Left ventricle myocardium inferior (tissue), 1 donor: ENCODE data around the gene SLC25A13. TPM values are rescaled to one million over a fixed set of nuclear protein-coding genes. Genes with fewer than 3 reads are reported as not detected.

Source experiments
- DNase-seq: peaks from one replicate; pipeline ENCODE4 v3.0.0-alpha.2; 2020
- H3K27ac ChIP-seq: fragments of 200-600 bp; replicated peaks from 2 replicates; pipeline ENCODE4 v1.8.0; 2021
- H3K27me3 ChIP-seq: fragments of 200-600 bp; 2 replicates; pipeline ENCODE4 v1.8.0; 2021; ENCODE audit warnings: low read depth
- H3K36me3 ChIP-seq: fragments of 200-600 bp; 2 replicates; pipeline ENCODE4 v1.8.0; 2021
- H3K4me1 ChIP-seq: fragments of 200-600 bp; 2 replicates; pipeline ENCODE4 v1.8.0; 2021
- H3K4me3 ChIP-seq: fragments of 200-600 bp; 2 replicates; pipeline ENCODE4 v1.8.0; 2021; ENCODE audit warnings: mild to moderate bottlenecking, moderate library complexity
- H3K9me3 ChIP-seq: fragments of 200-600 bp; replicated peaks from 2 replicates; pipeline ENCODE4 v1.8.0; 2021
- CTCF ChIP-seq: fragments of 200-600 bp; IDR thresholded peaks from 2 replicates; pipeline ENCODE4 v1.8.0; 2021; ENCODE audit warnings: antibody characterized with exemption, mild to moderate bottlenecking, borderline replicate concordance
- intact Hi-C: fragments of 100-400 bp; cut with micrococcal nuclease; formaldehyde crosslinking; loops from one replicate; pipeline ENCODE4 v1.11.0; 2022
- total RNA-seq: library from RNA; stranded (reverse); fragmentation: NEBNext Ultra II Directional; extraction: Animal tissue kit (Norgen Biotek cat#: 25700); gene quantifications from one replicate; pipeline ENCODE4 v1.2.1, GENCODE V29; 2021
- donor health status: DM: no; HTN: yes; CAD: no; lungs with severe emphysema.

SLC25A13 gene
- total RNA-seq, 1 donor from 2014 or later, result 9.1 TPM

DNA sequence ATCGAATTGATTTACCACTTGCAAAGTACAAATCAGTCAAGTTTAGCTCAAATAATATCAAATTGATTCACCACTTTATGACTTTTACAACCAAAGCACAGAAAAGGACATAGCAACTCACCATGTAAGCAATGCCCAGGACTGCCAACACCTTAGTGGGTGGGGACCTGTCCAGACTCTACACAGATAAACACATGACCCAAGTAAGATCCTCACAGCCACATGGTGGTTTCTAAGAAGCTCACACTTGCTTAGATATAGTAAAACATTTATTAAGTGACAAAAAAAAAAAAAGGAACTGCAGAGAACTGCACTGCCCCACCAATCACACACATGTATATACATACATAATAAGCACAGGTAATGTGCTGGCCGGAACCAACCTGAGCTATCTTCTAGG, 116.2 kb downstream of the SLC25A13 start:
- no peak overlapping the region for H3K27ac ChIP-seq
- peaks cover 13% of the 10 kb centered on the region for H3K36me3 ChIP-seq
- intact Hi-C loops, result no loop called here
- no peaks in the 10 kb centered on the region for H3K27me3 ChIP-seq
- H3K4me1 ChIP-seq, result no peaks in the 10 kb centered on the region
- no peak overlapping the region for H3K4me3 ChIP-seq
- H3K9me3 ChIP-seq, result no peaks in the 10 kb centered on the region
- no peak for TF ChIP-seq CTCF
- no peak for DNase-seq

GRCh38 chr7:96204601-96205000, 117.3 kb downstream of the SLC25A13 start:
- H3K27me3 ChIP-seq, result no peaks in the 10 kb centered on the region
- H3K4me3 ChIP-seq, result no peak overlapping the region
- H3K4me1 ChIP-seq, result peaks cover 4% of the 10 kb centered on the region
- no peaks in the 10 kb centered on the region for H3K9me3 ChIP-seq
- no peak for DNase-seq
- no peak for TF ChIP-seq CTCF
- peaks cover 13% of the 10 kb centered on the region for H3K36me3 ChIP-seq
- intact Hi-C loops, result no loop called here
- no peak overlapping the region for H3K27ac ChIP-seq

DNA sequence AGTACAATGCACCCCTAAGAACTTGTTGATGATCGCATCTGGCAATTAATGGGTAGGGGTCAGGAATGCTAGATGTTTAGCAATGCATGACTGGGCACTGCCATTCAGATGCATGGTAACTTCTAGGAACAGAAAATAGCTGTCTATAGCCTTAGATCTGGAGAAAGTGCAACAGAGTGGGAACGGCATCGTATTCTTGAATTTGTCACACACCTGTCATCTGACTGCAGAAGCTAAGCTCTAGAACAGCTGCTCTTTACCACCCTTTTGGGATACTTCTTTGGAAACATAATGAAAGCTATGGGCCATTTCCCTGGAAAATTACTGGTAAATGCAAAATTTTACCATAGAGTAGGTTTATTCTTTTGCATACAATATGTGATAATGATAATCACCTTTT, 118.1 kb downstream of the SLC25A13 start:
- Histone ChIP-seq H3K27ac (no peak overlapping the region), H3K27me3 (no peaks in the 10 kb centered on the region), H3K4me3 (no peak overlapping the region), H3K4me1 (peaks cover 11% of the 10 kb centered on the region), H3K9me3 (no peaks in the 10 kb centered on the region), H3K36me3 (peaks cover 13% of the 10 kb centered on the region)
- no peak for DNase-seq
- TF ChIP-seq CTCF, result no peak
- intact Hi-C loops, result no loop called here

- H3K4me3 ChIP-seq, result no peak overlapping the region
- no peak for TF ChIP-seq CTCF
- peaks cover 11% of the 10 kb centered on the region for H3K4me1 ChIP-seq
- no peak overlapping the region for H3K27ac ChIP-seq
- no peaks in the 10 kb centered on the region for H3K36me3 ChIP-seq
- intact Hi-C loops, result no loop called here
- no peak for DNase-seq
- H3K27me3 ChIP-seq, result no peaks in the 10 kb centered on the region
- H3K9me3 ChIP-seq, result no peaks in the 10 kb centered on the region
These were observed 119.8 kb downstream of the SLC25A13 start for GRCh38 chr7:96202102-96202501.

GRCh38 chr7:96200740-96201139, 121.2 kb downstream of the SLC25A13 start:
- H3K4me1 ChIP-seq, result peaks cover 11% of the 10 kb centered on the region
- no peaks in the 10 kb centered on the region for H3K27me3 ChIP-seq
- H3K9me3 ChIP-seq, result no peaks in the 10 kb centered on the region
- no peak overlapping the region for H3K27ac ChIP-seq
- TF ChIP-seq CTCF, result no peak
- H3K36me3 ChIP-seq, result peaks cover 9% of the 10 kb centered on the region
- no peak overlapping the region for H3K4me3 ChIP-seq
- DNase-seq, result no peak
- intact Hi-C loops, result no loop called here

DNA sequence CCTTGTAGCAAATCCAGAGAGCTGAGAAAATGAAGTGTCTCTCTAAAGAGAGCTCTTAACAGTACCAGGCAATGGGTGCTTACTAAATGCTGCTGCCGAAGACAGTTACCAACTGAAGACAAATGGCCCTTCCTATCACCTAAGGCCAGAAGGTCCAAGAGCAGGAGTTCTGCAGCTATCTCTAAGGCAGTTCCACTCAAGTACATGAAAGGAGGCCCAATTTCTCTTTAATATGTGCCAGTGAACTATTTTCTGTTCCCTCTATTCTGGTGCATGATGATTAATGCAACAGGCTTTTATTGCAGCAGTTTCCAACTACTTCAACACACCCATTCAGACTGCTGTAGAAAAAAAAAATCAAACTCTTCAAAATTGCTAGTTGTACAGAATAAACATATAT, 122.5 kb downstream of the SLC25A13 start:
- intact Hi-C loops, result no loop called here
- no peak overlapping the region for H3K4me3 ChIP-seq
- no peak overlapping the region for H3K27ac ChIP-seq
- no peak for TF ChIP-seq CTCF
- peaks cover 11% of the 10 kb centered on the region for H3K4me1 ChIP-seq
- DNase-seq, result no peak
- no peaks in the 10 kb centered on the region for H3K9me3 ChIP-seq
- H3K36me3 ChIP-seq, result peaks cover 13% of the 10 kb centered on the region
- no peaks in the 10 kb centered on the region for H3K27me3 ChIP-seq
